Mucosa of rectum (tissue), 2 donors: ENCODE measurements around the gene ALOX5.

ENCODE experiments used
- H3K27ac ChIP-seq, 2 donors: one replicate each; pipeline ENCODE4 v1.7.0; 2013; ENCODE audit warnings: inconsistent platforms in 2 of 2, low read depth in 2 of 2, low read length in 2 of 2
- H3K27me3 ChIP-seq, 2 donors: one replicate each; pipeline ENCODE4 v1.7.0; 2013; ENCODE audit warnings: low read length in 2 of 2; ENCODE audit not compliant: control insufficient read depth in 2 of 2, insufficient read depth in 2 of 2
- H3K36me3 ChIP-seq, 2 donors: one replicate each; pipeline ENCODE4 v1.7.0; 2013; ENCODE audit warnings: low read length in 2 of 2; ENCODE audit not compliant: control insufficient read depth in 2 of 2, insufficient read depth in 2 of 2
- H3K4me1 ChIP-seq, 2 donors: one replicate each; pipeline ENCODE4 v1.7.0; 2013; ENCODE audit warnings: low read length in 2 of 2, mild to moderate bottlenecking in 1 of 2; ENCODE audit not compliant: control insufficient read depth in 2 of 2, insufficient read depth in 2 of 2
- H3K4me3 ChIP-seq, 2 donors: one replicate each; pipeline ENCODE4 v1.7.0; 2013; ENCODE audit warnings: low read length in 2 of 2
- H3K9ac ChIP-seq, 2 donors: one replicate each; pipeline ENCODE4 v1.7.0; 2013; ENCODE audit warnings: low read length in 2 of 2, low read depth in 1 of 2, mild to moderate bottlenecking in 1 of 2
- H3K9me3 ChIP-seq, 2 donors: one replicate each; pipeline ENCODE4 v1.7.0; 2013; ENCODE audit warnings: low read length in 2 of 2; ENCODE audit not compliant: control insufficient read depth in 2 of 2
- donor health status: healthy.
- donor health status: Normal muscosa, but diverticular disease.

The ALOX5 gene

GRCh38 chr10:45432700-45433472 lies 58.9 kb downstream of the ALOX5 start:
- no peaks in the 10 kb centered on the region for H3K27me3 ChIP-seq
- no peaks in the 10 kb centered on the region for H3K9me3 ChIP-seq
- H3K9ac ChIP-seq, result no peak overlapping the region
- H3K4me1 ChIP-seq, result peaks cover 0 to 2% of the 10 kb centered on the region in 2 donors
- H3K27ac ChIP-seq, result no peak overlapping the region
- H3K4me3 ChIP-seq, result no peak overlapping the region
- H3K36me3 ChIP-seq, result peaks cover 0 to 4% of the 10 kb centered on the region in 2 donors

DNA sequence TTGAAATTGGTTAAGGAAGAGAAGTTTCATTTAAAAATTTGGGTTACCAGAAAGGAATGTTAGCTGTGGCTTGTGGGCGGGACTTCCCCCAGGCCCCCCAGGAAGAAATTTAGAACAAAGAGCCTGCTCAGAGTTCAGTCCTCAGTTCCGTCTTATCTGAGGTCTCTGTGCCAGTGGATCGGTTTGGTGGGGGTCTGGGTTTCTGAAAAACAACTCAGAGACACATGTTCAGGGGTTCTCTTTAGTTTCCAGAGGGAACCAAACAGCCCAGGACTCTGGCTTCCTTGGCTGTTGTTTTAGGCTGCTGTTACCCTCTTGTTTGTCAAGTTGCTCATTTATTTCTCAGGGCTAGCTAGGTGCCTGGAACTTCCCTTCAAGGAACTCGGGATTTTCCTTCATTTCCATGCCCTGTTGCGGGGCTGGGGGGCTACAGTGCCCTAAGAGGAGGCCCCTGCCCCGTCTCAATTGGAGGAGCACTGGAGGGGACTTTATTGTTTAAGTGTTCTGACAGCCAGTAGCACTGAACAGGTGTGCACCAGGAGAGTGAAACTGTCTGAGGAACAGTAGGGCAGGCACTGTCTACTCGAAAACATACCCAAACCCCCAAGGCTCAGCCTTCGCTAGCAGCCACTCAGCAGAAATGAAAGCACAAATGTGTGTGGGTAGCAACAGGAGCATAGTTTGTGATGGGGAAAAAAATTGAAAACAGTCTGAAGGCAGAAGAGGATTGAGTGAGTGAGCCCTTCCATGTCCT lies 59.9 kb downstream of the ALOX5 start:
- peaks cover 0 to 2% of the 10 kb centered on the region in 2 donors for H3K4me1 ChIP-seq
- no peaks in the 10 kb centered on the region for H3K9me3 ChIP-seq
- no peaks in the 10 kb centered on the region for H3K27me3 ChIP-seq
- H3K4me3 ChIP-seq, result no peak overlapping the region
- peak overlapping the region; percentile 9 to 50 for H3K27ac ChIP-seq
- H3K9ac ChIP-seq, result no peak overlapping the region
- H3K36me3 ChIP-seq, result peaks cover 0 to 3% of the 10 kb centered on the region in 2 donors

DNA sequence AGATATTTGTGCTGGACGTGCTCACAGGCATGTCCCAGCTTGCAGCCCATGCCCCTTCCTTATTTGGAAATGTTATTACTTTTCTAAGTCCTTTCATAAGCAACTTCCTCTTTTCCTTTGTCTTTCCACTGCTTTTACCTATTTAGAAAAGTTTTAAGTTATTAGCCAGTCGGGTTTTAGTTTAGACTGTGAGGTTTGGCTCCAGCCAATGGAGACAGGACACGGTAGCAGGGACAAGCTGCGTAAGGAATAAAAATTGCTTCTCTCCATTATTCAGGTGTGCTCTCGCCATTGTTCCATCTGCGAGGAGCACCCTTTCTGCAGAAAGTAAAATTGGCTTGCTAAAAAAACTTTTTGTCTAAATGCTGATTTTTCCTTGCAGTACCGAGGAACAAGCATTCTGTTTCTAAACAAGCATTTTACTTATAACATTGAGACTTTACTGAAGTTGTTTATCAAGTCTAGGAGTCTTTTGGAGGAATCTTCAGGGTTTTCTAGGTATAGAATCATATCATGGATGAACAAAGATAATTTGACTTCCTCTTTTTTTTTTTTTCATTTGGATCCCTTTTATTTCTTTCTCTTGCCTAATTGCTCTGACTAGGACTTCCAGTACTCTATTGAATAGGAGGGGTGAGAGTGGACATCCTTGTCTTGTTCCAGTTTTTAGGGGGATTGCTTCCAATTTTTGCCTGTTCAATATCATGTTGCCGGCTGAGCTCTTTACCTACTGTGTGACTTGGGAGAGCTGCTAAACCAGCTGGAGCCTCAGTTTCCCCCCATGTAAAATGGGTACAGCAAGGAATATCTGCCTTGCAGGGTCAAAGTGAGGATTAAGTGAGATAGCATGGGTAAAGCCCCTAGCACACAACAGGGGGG lies 63.8 kb downstream of the ALOX5 start:
- no peak overlapping the region for H3K4me3 ChIP-seq
- H3K27ac ChIP-seq, result no peak overlapping the region
- no peak overlapping the region for H3K9ac ChIP-seq
- H3K4me1 ChIP-seq, result peaks cover 0 to under 1% of the 10 kb centered on the region in 2 donors
- H3K9me3 ChIP-seq, result no peaks in the 10 kb centered on the region
- H3K36me3 ChIP-seq, result no peaks in the 10 kb centered on the region
- H3K27me3 ChIP-seq, result no peaks in the 10 kb centered on the region

GRCh38 chr10:45438466-45439090 lies 64.6 kb downstream of the ALOX5 start:
- H3K4me3 ChIP-seq, result no peak overlapping the region
- H3K36me3 ChIP-seq, result no peaks in the 10 kb centered on the region
- H3K27me3 ChIP-seq, result no peaks in the 10 kb centered on the region
- no peak overlapping the region for H3K9ac ChIP-seq
- no peak overlapping the region for H3K27ac ChIP-seq
- no peaks in the 10 kb centered on the region for H3K4me1 ChIP-seq
- no peaks in the 10 kb centered on the region for H3K9me3 ChIP-seq

DNA sequence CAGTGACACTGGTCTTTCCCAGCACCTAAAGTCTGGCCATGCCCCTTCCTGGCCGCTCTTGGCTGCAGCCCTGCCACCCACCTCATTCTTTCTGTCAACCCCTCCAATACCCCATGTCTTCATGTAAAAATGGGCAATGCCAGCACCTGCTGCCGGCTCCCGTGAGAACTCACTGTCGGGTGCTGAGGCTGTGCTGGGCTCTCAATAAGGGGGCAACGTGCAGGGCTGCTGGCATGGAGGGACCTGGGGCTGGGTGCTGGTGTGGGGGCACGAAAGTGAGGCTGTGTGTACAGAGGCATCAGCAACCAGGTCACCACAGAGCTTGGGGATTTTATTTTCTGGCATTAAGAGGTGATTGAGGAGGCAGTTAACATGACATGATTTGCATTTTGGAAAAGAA lies 65.3 kb downstream of the ALOX5 start:
- no peak overlapping the region for H3K27ac ChIP-seq
- no peaks in the 10 kb centered on the region for H3K4me1 ChIP-seq
- no peak overlapping the region for H3K4me3 ChIP-seq
- H3K27me3 ChIP-seq, result no peaks in the 10 kb centered on the region
- no peaks in the 10 kb centered on the region for H3K36me3 ChIP-seq
- no peaks in the 10 kb centered on the region for H3K9me3 ChIP-seq
- H3K9ac ChIP-seq, result no peak overlapping the region

- Histone ChIP-seq H3K27me3 (no peaks in the 10 kb centered on the region), H3K4me1 (no peaks in the 10 kb centered on the region), H3K9ac (no peak overlapping the region), H3K4me3 (no peak overlapping the region), H3K27ac (no peak overlapping the region), H3K9me3 (no peaks in the 10 kb centered on the region), H3K36me3 (no peaks in the 10 kb centered on the region)
These were observed 65.9 kb downstream of the ALOX5 start for GRCh38 chr10:45439873-45440272.

DNA sequence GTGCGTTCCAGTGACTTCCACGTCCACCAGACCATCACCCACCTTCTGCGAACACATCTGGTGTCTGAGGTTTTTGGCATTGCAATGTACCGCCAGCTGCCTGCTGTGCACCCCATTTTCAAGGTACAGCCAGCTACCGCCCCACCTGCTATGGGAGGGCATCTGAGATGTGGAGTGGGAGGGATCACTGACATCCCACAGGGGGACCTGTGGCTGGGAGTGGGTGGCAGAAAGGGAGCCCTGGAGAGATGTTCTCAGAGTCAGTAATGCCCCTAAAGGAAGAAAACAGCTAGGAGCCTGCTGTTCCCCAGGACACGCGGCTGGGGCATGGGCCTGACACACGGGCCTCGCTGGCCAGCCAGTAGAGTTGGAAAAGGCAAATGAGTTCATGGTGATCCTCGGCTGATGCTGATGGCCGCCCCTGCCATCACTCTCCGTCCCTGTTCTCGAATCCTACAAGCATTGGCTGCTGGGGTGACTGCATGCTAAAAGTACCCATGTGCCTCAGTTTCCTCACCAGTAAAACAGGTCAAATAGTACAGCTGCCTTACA lies 66.6 kb downstream of the ALOX5 start:
- no peaks in the 10 kb centered on the region for H3K36me3 ChIP-seq
- no peaks in the 10 kb centered on the region for H3K4me1 ChIP-seq
- no peaks in the 10 kb centered on the region for H3K27me3 ChIP-seq
- no peak overlapping the region for H3K9ac ChIP-seq
- no peak overlapping the region for H3K4me3 ChIP-seq
- no peak overlapping the region for H3K27ac ChIP-seq
- H3K9me3 ChIP-seq, result no peaks in the 10 kb centered on the region

DNA sequence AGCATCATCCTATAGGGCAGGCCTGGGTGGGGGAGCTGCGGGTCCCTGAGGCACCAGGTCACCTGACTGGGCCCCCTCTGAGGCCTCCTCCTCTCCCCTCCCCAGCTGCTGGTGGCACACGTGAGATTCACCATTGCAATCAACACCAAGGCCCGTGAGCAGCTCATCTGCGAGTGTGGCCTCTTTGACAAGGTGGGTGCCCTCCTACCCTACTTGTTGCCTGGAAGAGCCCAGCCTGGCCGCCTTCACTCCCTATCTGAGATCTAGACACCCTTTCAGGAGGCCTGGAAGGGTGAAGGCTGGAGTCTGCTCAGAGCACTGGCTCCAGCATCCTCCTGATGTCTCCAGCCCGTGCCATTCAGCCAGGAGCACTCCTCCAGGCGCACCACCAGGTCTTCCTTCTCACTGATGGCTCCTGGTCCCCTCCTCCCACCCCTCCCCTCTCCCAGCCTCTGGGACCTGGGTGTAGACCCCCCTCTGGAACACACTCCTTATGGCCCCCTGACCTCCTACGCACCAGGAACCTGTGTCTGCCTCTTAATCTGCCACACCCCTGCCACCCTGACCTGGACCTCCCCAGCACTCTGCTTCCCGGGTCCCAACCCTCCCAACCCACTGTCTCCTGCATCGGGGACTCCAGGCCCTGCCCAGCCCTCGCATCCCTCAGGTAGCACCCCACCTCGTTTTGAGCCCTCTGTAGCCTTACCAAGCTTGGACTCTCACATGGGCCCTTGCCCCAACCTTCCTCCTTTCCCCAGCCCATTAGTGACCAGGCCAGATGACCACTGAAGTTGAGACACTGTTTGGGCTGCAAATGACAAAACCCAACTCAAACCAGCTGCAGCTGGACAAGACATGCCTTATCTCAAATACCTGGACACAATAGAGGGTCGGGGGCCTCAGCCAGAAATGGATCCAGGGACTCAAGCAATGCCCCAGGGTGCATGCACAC lies 67.5 kb downstream of the ALOX5 start:
- H3K9ac ChIP-seq, result no peak overlapping the region
- H3K27ac ChIP-seq, result no peak overlapping the region
- H3K9me3 ChIP-seq, result no peaks in the 10 kb centered on the region

GRCh38 chr10:45442251-45442650 lies 68.2 kb downstream of the ALOX5 start:
- Histone ChIP-seq H3K9me3 (no peaks in the 10 kb centered on the region), H3K4me1 (no peaks in the 10 kb centered on the region), H3K9ac (no peak overlapping the region), H3K27ac (no peak overlapping the region), H3K36me3 (no peaks in the 10 kb centered on the region), H3K4me3 (no peak overlapping the region), H3K27me3 (no peaks in the 10 kb centered on the region)

More for the DNA sequence above, 67.5 kb downstream of the ALOX5 start:
- Histone ChIP-seq H3K4me3 (no peak overlapping the region), H3K4me1 (no peaks in the 10 kb centered on the region), H3K27me3 (no peaks in the 10 kb centered on the region), H3K36me3 (no peaks in the 10 kb centered on the region)
